B cell (primary cell): Measurements from ENCODE around the gene CLECL1.

Experiments used
- CTCF ChIP-seq: fragments of 200-600 bp; IDR thresholded peaks from one replicate; pipeline ENCODE4 v1.8.0; 2022; ENCODE audit warnings: antibody characterized with exemption, mild to moderate bottlenecking
- EZH2 ChIP-seq: IDR thresholded peaks from 2 replicates; pipeline ENCODE4 v1.6.1; 2012; ENCODE audit warnings: borderline replicate concordance, low read depth, mild to moderate bottlenecking, moderate library complexity, low read length; ENCODE audit not compliant: insufficient read depth, poor library complexity, severe bottlenecking

DNA sequence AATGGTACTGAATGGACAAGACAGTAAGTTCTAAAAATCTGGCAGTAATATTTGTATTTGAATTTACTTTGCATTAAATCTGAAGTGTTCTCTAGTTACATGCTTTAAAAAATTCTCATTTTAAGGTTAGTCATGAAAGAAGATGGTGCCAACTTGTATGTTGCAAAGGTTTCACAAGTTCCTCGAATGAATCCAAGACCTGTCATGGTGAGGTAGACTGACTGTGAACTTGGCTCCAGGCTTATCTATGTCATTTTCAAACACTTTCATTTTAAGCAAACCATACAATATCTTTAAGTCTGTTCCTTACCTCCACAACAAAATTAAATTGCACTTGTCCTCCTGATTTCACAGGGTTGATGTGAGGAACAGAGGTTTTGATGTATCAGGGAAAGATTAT, 40.0 kb downstream of the CLECL1 start:
- TF ChIP-seq CTCF = no peak
- no peak for TF ChIP-seq EZH2
